ENCODE results near the gene HIBADH.

HIBADH gene

DNA sequence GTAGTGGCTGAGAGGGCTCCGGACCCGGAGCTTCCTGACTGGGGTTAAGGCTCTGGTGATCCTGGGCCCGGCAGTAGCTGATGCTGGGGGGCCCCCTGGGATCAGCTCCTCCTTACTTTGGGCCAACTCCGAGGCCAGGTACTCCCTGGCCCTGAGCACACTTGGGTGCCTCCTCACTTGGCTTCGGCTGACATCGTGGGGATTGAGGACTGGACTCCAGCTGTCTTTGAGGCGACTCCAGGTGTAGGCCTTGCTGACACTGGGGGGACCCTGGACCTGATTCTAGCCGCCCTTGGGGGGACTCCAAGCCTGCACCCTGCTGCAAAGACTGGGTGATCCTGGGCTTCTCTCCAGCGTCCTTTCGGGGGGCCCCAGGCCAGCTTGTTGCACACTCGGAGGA, 170.5 kb downstream of the HIBADH start:
- no peak for DNase-seq (ENCODE audit: low read depth, low spot score)

DNA sequence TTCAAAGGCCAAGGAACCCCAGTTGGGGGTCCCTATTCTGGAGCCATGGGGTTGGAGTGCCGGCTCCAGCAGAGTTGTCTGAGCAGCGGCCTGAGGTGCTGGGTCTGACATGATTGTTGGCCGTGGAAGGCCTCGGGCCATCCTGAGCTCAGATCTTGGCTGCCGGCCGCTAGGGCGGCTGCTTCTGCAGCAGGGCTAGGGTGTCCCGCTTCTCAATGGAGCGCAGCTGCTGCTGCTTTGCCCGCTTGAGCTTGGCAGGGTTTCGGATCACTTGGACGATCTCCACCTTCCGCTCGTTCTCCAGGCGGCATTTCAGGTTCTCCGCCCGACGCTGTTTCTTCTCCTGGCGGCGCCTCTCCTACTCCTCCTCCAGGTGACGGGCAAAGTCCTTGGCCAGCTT, 171.1 kb downstream of the HIBADH start:
- DNase-seq (ENCODE audit: low read depth, low spot score) = no peak

DNA sequence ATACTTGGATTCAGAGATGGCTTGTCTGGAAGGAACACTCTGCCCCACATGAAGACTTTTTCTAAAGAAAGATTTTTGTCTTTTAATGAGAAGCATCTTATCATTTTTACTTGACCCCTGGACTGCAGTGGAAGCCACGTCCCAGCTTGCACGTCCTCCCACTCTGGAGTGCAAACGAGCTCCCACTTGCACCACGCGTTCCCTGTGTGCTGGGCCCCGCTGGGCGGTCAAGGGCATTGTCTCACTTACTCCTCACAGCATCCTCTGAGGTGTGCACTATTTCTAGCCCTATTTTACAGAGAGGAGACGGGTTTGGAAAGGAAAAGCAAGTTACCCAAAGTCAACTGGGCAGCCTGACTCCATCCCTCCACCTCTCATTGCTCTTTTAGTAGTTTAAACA, 175.2 kb downstream of the HIBADH start:
- no peak for DNase-seq (ENCODE audit: low read depth, low spot score)

DNA sequence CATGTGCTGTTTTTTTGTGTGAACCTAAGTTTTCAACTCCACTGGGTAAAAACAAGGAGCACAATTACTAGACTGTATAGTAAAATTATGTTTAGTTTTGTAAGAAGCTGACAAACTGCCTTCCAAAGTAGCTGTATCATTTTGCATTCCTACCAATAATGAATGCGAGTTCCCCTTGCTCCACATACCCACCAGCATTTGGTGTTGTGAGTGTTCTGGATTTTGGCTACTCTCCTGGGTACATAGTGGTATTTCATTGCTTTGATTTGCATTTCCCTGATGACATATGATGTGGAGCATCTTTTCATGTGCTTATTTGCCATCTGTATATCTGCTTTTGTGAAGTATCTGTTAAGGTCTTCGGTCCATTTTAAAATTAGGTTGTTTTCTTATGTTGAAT, 178.2 kb downstream of the HIBADH start:
- DNase-seq (ENCODE audit: low read depth, low spot score) = no peak

DNA sequence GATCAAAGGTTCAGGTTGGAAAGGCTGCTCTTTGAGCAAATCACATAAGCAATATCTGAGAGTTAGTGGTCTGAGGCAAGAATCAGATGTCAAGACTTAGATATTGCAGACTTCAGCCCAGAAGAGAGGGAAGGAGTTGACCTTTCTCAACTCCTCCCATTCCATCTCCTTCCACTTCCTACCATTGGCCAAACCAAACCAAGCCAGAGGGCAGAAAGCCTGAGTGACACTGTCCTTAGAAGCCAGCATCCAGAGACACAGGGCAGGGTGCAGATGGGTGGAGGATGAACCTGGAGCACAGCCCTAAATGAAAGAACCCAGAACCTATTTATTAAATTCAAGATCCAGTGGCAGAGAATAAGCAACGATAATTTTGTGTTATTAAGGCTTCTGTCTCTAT, 180.5 kb downstream of the HIBADH start:
- no peak for DNase-seq (ENCODE audit: low read depth, low spot score)

DNA sequence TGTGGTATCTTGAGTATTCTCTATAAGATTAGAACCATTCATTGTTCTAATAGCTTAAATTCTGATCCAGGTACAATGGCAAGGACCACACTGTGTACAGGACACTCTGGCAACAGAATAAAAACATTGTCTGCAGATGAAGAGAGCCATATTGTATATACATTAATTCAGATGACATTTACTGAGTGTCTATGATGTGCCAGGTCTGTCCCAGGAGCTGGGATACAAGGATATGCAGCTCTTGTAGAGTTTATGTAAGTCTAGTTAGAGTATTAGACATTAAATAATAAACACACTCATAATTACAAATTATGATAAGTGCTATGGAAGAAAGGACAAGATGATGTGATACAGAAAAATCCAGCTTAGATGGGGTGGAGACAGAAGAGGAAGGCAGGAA, 184.1 kb downstream of the HIBADH start:
- no peak for DNase-seq (ENCODE audit: low read depth, low spot score)

DNA sequence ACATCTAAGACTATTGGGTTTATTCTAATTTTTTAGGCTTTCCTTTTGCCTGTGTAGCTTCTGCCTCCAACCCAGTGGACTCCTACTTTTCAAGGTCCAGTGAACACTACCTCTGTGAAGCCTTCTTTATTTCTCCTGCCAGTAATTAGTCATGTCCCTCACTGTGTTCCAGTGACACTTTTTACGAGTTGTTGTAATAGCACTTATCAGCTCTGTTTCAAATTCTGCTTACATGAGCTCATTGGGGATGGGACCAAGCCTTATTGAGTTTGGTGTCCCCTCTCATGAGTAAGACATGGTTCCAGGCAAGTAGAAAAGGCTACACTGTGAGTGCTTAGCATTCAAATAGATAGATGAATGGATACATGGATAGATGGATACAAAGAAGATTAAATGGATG, 184.6 kb downstream of the HIBADH start:
- no peak for DNase-seq (ENCODE audit: low read depth, low spot score)

DNA sequence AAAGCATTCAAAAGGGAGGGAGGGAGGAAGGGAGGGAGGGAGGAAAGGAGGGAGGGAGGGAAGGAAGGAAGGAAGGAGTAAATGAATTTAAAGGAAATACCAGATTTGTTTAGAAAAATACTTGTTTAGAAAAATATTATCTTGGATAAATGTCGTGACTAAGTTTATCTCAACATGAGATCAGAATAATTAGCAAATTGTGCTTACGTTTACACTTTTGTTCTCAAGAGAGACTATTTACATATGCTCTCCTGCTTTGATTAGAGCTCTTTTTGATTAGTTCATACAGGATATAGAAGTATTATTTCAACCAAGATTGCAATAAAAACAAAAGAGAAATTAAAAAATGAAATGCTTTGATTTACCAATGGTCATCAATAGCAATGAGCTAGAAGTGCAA, 186.2 kb downstream of the HIBADH start:
- no peak for DNase-seq (ENCODE audit: low read depth, low spot score)

Data from brain pericyte (primary cell).